ENCODE data around the gene ADRA2C.

The ADRA2C gene

GRCh38 chr4:3793545-3793944 is 27.4 kb downstream of the ADRA2C start:
- no peak for DNase-seq (ENCODE audit: low read depth in 2 of 2)

- no peak for DNase-seq (ENCODE audit: low read depth in 2 of 2)
These were observed 30.8 kb downstream of the ADRA2C start for GRCh38 chr4:3796960-3797359.

GRCh38 chr4:3797831-3798790 is 31.9 kb downstream of the ADRA2C start:
- no peak for DNase-seq (ENCODE audit: low read depth in 2 of 2)

GRCh38 chr4:3799496-3799895 is 33.3 kb downstream of the ADRA2C start:
- no peak for DNase-seq (ENCODE audit: low read depth in 2 of 2)

- DNase-seq (ENCODE audit: low read depth in 2 of 2), result no peak
These were observed 34.2 kb downstream of the ADRA2C start for GRCh38 chr4:3800351-3800750.

GRCh38 chr4:3801521-3801920 is 35.3 kb downstream of the ADRA2C start:
- no peak for DNase-seq (ENCODE audit: low read depth in 2 of 2)

- DNase-seq (ENCODE audit: low read depth in 2 of 2), result no peak
These were observed 35.9 kb downstream of the ADRA2C start for GRCh38 chr4:3801931-3802550.

- no peak for DNase-seq (ENCODE audit: low read depth in 2 of 2)
These were observed 36.6 kb downstream of the ADRA2C start for GRCh38 chr4:3802571-3803474.

GRCh38 chr4:3803475-3803847 is 37.3 kb downstream of the ADRA2C start:
- DNase-seq (ENCODE audit: low read depth in 2 of 2), result no peak

GRCh38 chr4:3803946-3804345 is 37.8 kb downstream of the ADRA2C start:
- DNase-seq (ENCODE audit: low read depth in 2 of 2), result no peak

GRCh38 chr4:3805026-3805425 is 38.8 kb downstream of the ADRA2C start:
- no peak for DNase-seq (ENCODE audit: low read depth in 2 of 2)

GRCh38 chr4:3805731-3806130 is 39.5 kb downstream of the ADRA2C start:
- no peak for DNase-seq (ENCODE audit: low read depth in 2 of 2)

- no peak for DNase-seq (ENCODE audit: low read depth in 2 of 2)
These were observed 41.1 kb downstream of the ADRA2C start for GRCh38 chr4:3807311-3807710.

GRCh38 chr4:3807822-3808496 is 41.8 kb downstream of the ADRA2C start:
- no peak for DNase-seq (ENCODE audit: low read depth in 2 of 2)

- DNase-seq (ENCODE audit: low read depth in 2 of 2), result no peak
These were observed 42.4 kb downstream of the ADRA2C start for GRCh38 chr4:3808597-3808996.

GRCh38 chr4:3809028-3809427 is 42.8 kb downstream of the ADRA2C start:
- no peak for DNase-seq (ENCODE audit: low read depth in 2 of 2)

- no peak for DNase-seq (ENCODE audit: low read depth in 2 of 2)
These were observed 43.4 kb downstream of the ADRA2C start for GRCh38 chr4:3809451-3810110.

- DNase-seq (ENCODE audit: low read depth in 2 of 2), result no peak
These were observed 44.0 kb downstream of the ADRA2C start for GRCh38 chr4:3810111-3810680.

- no peak for DNase-seq (ENCODE audit: low read depth in 2 of 2)
These were observed 44.8 kb downstream of the ADRA2C start for GRCh38 chr4:3810796-3811485.

GRCh38 chr4:3811621-3812020 is 45.4 kb downstream of the ADRA2C start:
- no peak for DNase-seq (ENCODE audit: low read depth in 2 of 2)

Data from stimulated activated CD4-positive, alpha-beta T cell treated with anti-CD3 and anti-CD28 coated beads, Interleukin-4, amount 100 ng/mL, for 48 hours (primary cell).